HG03066 (cell line): Measurements from ENCODE around the gene DKKL1.

Experiments used
- ATAC-seq: cut with Tn5 transposase; IDR thresholded peaks from one replicate; pipeline ENCODE4 v1.9.1; 2021; ENCODE audit warnings: low read depth; ENCODE audit not compliant: unreplicated experiment

The DKKL1 gene

GRCh38 chr19:49391581-49392399, 28.1 kb downstream of the DKKL1 start:
- ATAC-seq: no peak

- no peak for ATAC-seq
Observed at GRCh38 chr19:49393881-49394280, 30.2 kb downstream of the DKKL1 start.

- ATAC-seq: no peak
Observed at GRCh38 chr19:49395581-49396407, 32.1 kb downstream of the DKKL1 start.

- ATAC-seq: no peak
Observed at GRCh38 chr19:49396738-49397505, 33.2 kb downstream of the DKKL1 start.

- ATAC-seq: no peak
Observed at GRCh38 chr19:49398001-49398615, 34.4 kb downstream of the DKKL1 start.

GRCh38 chr19:49398931-49399330, 35.3 kb downstream of the DKKL1 start:
- no peak for ATAC-seq

- no peak for ATAC-seq
Observed at GRCh38 chr19:49400029-49400428, 36.4 kb downstream of the DKKL1 start.

- no peak for ATAC-seq
Observed at GRCh38 chr19:49403404-49404187, 39.9 kb downstream of the DKKL1 start.

- ATAC-seq: no peak
Observed at GRCh38 chr19:49407079-49407478, 43.4 kb downstream of the DKKL1 start.

GRCh38 chr19:49407482-49408015, 43.9 kb downstream of the DKKL1 start:
- ATAC-seq: no peak

- ATAC-seq: no peak
Observed at GRCh38 chr19:49408816-49409440, 45.3 kb downstream of the DKKL1 start.

- no peak for ATAC-seq
Observed at GRCh38 chr19:49409441-49410029, 45.9 kb downstream of the DKKL1 start.

GRCh38 chr19:49411681-49412326, 48.1 kb downstream of the DKKL1 start:
- ATAC-seq: no peak

- ATAC-seq: no peak
Observed at GRCh38 chr19:49413348-49413747, 49.7 kb downstream of the DKKL1 start.

GRCh38 chr19:49414256-49414655, 50.6 kb downstream of the DKKL1 start:
- no peak for ATAC-seq

- no peak for ATAC-seq
Observed at GRCh38 chr19:49415102-49415809, 51.6 kb downstream of the DKKL1 start.

GRCh38 chr19:49415810-49416200, 52.1 kb downstream of the DKKL1 start:
- ATAC-seq: no peak

- ATAC-seq: no peak
Observed at GRCh38 chr19:49417088-49417487, 53.4 kb downstream of the DKKL1 start.
